ENCODE data around the gene CD9.
A peak's percentile ranks its signal among the peaks of the same experiment; 100 is the strongest.

Gene CD9

GRCh38 chr12:6226679-6227051 lies 26.5 kb downstream of the CD9 start:
- Histone ChIP-seq H3K27me3 (ENCODE audit: insufficient read depth, poor library complexity, severe bottlenecking) (no peaks in the 10 kb centered on the region), H3K4me1 (ENCODE audit: insufficient read depth, poor library complexity, severe bottlenecking) (peaks cover 86% of the 10 kb centered on the region), H3K9me3 (ENCODE audit: severe bottlenecking) (no peaks in the 10 kb centered on the region), H3K27ac (ENCODE audit: poor library complexity, severe bottlenecking) (peak overlapping the region; percentile 82), H3K36me3 (ENCODE audit: low read depth) (peaks cover 70% of the 10 kb centered on the region), H3K4me3 (ENCODE audit: severe bottlenecking) (no peak overlapping the region)
- TF ChIP-seq CTCF (IDR thresholded peaks at IDR 0.05; ENCODE audit: poor library complexity, severe bottlenecking), result no peak
- DNase-seq (ENCODE audit: low spot score) (no peak), ATAC-seq (ENCODE audit: low read depth) (no peak)

GRCh38 chr12:6228535-6229223 lies 28.5 kb downstream of the CD9 start:
- peak overlapping the region; percentile 82 for H3K27ac ChIP-seq (ENCODE audit: poor library complexity, severe bottlenecking)
- peaks cover 84% of the 10 kb centered on the region for H3K36me3 ChIP-seq (ENCODE audit: low read depth)
- DNase-seq (ENCODE audit: low spot score) (no peak), ATAC-seq (ENCODE audit: low read depth) (peak; percentile 7; the same call in 1 of the 3 replicates)
- no peaks in the 10 kb centered on the region for H3K27me3 ChIP-seq (ENCODE audit: insufficient read depth, poor library complexity, severe bottlenecking)
- H3K9me3 ChIP-seq (ENCODE audit: severe bottlenecking), result no peaks in the 10 kb centered on the region
- no peak for TF ChIP-seq CTCF (IDR thresholded peaks at IDR 0.05; ENCODE audit: poor library complexity, severe bottlenecking)
- H3K4me3 ChIP-seq (ENCODE audit: severe bottlenecking), result no peak overlapping the region
- H3K4me1 ChIP-seq (ENCODE audit: insufficient read depth, poor library complexity, severe bottlenecking), result peaks cover 78% of the 10 kb centered on the region

GRCh38 chr12:6229224-6230218 lies 29.3 kb downstream of the CD9 start:
- DNase-seq (ENCODE audit: low spot score), result no peak
- H3K27me3 ChIP-seq (ENCODE audit: insufficient read depth, poor library complexity, severe bottlenecking), result no peaks in the 10 kb centered on the region
- no peak overlapping the region for H3K4me3 ChIP-seq (ENCODE audit: severe bottlenecking)
- H3K4me1 ChIP-seq (ENCODE audit: insufficient read depth, poor library complexity, severe bottlenecking), result peaks cover 71% of the 10 kb centered on the region
- H3K36me3 ChIP-seq (ENCODE audit: low read depth), result peaks cover 85% of the 10 kb centered on the region
- H3K9me3 ChIP-seq (ENCODE audit: severe bottlenecking), result no peaks in the 10 kb centered on the region
- TF ChIP-seq CTCF (IDR thresholded peaks at IDR 0.05; ENCODE audit: poor library complexity, severe bottlenecking), result no peak
- ATAC-seq (ENCODE audit: low read depth), result peak; percentile 58
- peak overlapping the region; percentile 82 for H3K27ac ChIP-seq (ENCODE audit: poor library complexity, severe bottlenecking)

- ATAC-seq (ENCODE audit: low read depth) (no peak), DNase-seq (ENCODE audit: low spot score) (no peak)
- Histone ChIP-seq H3K4me3 (ENCODE audit: severe bottlenecking) (no peak overlapping the region), H3K9me3 (ENCODE audit: severe bottlenecking) (no peaks in the 10 kb centered on the region), H3K27ac (ENCODE audit: poor library complexity, severe bottlenecking) (peak overlapping the region; percentile 82), H3K36me3 (ENCODE audit: low read depth) (peaks cover 85% of the 10 kb centered on the region), H3K27me3 (ENCODE audit: insufficient read depth, poor library complexity, severe bottlenecking) (no peaks in the 10 kb centered on the region), H3K4me1 (ENCODE audit: insufficient read depth, poor library complexity, severe bottlenecking) (peaks cover 61% of the 10 kb centered on the region)
- TF ChIP-seq CTCF (IDR thresholded peaks at IDR 0.05; ENCODE audit: poor library complexity, severe bottlenecking), result no peak
These were observed 30.3 kb downstream of the CD9 start for GRCh38 chr12:6230321-6231110.
